Sigmoid colon (tissue), 7 donors: ENCODE measurements around the gene ARL8A. TPM values are rescaled to one million over a fixed set of nuclear protein-coding genes. Genes with fewer than 3 reads are reported as not detected.

ENCODE experiments used
- DNase-seq: peaks from one replicate; pipeline ENCODE4 v3.0.0-alpha.2; 2019
- H3K27ac ChIP-seq, 4 donors: fragments of 200-600 bp; sonication (generic); one replicate each; pipeline ENCODE4 v1.5.1; 2016 to 2019; ENCODE audit warnings: mild to moderate bottlenecking in 1 of 4
- H3K27me3 ChIP-seq, 3 donors: fragments of 200-600 bp; sonication (generic); one replicate each; pipeline ENCODE4 v1.5.1; 2019; ENCODE audit warnings: mild to moderate bottlenecking in 1 of 3
- H3K36me3 ChIP-seq, 4 donors: fragments of 200-600 bp; sonication (generic); one replicate each; pipeline ENCODE4 v1.5.1; 2016 to 2019
- H3K4me1 ChIP-seq, 4 donors: fragments of 200-600 bp; sonication (generic); one replicate each; pipeline ENCODE4 v1.5.1; 2017 to 2019
- H3K4me3 ChIP-seq, 4 donors: fragments of 200-600 bp; sonication (generic); one replicate each; pipeline ENCODE4 v1.5.1; 2017 to 2019; ENCODE audit warnings: mild to moderate bottlenecking in 2 of 4, moderate library complexity in 1 of 4
- H3K9me3 ChIP-seq, 4 donors: fragments of 200-600 bp in 3 of 4; sonication (generic) in 3 of 4; one replicate each; pipeline versions ENCODE4 v1.5.1 to v1.6.1; 2013 to 2019
- CTCF ChIP-seq, 4 experiments: fragments of 450-650 bp in 3 of 4; fragments of 200-600 bp in 1 of 4; IDR thresholded peaks; one replicate each; pipeline ENCODE4 v1.5.1; 2016 to 2019; ENCODE audit warnings: antibody characterized with exemption in 4 of 4, mild to moderate bottlenecking in 3 of 4, moderate library complexity in 2 of 4
- EP300 ChIP-seq, 4 donors: sonication (generic); formaldehyde crosslinking; IDR thresholded peaks; one replicate each; pipeline ENCODE4 v1.6.1; 2017; ENCODE audit warnings: antibody characterized with exemption in 4 of 4
- POLR2A ChIP-seq, 2 donors: fragments of 450-650 bp; IDR thresholded peaks; one replicate each; pipeline ENCODE4 v1.6.1; 2016; ENCODE audit warnings: antibody characterized with exemption in 2 of 2, mild to moderate bottlenecking in 2 of 2, moderate library complexity in 2 of 2
- POLR2AphosphoS5 ChIP-seq, 4 donors: sonication (generic); formaldehyde crosslinking; IDR thresholded peaks; one replicate each; pipeline ENCODE4 v1.6.1; 2017; ENCODE audit warnings: antibody characterized with exemption in 4 of 4
- WGBS, 2 donors: extraction: QIAGEN DNeasy Blood & Tissue Kit; methylation state at CpG; one replicate each; pipeline ENCODE4 v1.1.7; 2013; 5-methylcytosine and 5-hydroxymethylcytosine counted together
- intact Hi-C: fragments of 100-400 bp; cut with DNase I; formaldehyde crosslinking; loops from one replicate; pipeline ENCODE4 v1.15.1; 2023
- polyA plus RNA-seq, 3 donors: library from polyadenylated mRNA; stranded (reverse); fragments of 200-250 nt; gene quantifications; one replicate each; pipeline ENCODE4 v1.2.3, GENCODE V29; 2013
- total RNA-seq, 4 donors: library from RNA; depleted of rRNA; stranded (reverse); fragments of >200 nt; gene quantifications; one replicate each; pipeline ENCODE4 v1.1.0, GENCODE V29; 2016
- donor health status: healthy with polysubstance abuse.
- donor health status: Bipolar disorder and iron deficiency.
- donor health status: healthy.

The ARL8A gene
- total and polyA plus RNA-seq, 7 donors, result 13.8 to 29.0 (median 22.4) TPM

DNA sequence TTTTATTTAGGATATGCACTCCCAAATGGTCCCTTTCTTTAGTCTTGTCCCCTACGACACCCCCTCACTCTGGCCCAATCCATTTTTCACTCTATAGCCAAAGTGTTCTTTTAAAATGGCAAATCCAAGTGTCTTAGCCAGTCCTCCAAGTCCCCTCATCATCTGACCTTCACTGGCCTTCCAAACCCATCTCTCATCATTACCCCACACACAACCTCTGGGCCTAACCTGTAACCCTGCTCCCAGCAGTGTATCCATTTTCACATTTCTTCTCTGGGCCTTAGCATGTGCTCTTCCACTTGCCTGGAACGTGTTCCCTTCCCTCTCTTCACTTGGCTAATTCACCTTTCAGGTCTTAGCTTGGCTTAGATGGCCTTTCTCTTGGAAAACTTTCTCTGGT, 6.5 kb upstream of the ARL8A start:
- intact Hi-C loops, result no loop called here
- Histone ChIP-seq H3K36me3 (no peaks in the 10 kb centered on the region), H3K4me3 (no peak overlapping the region), H3K27me3 (no peaks in the 10 kb centered on the region), H3K4me1 (no peaks in the 10 kb centered on the region), H3K9me3 (no peaks in the 10 kb centered on the region), H3K27ac (no peak overlapping the region)
- 91 to 93% methylated on average over 2 of the region's 2 CpGs for WGBS, 2 donors
- no peak for DNase-seq
- TF ChIP-seq POLR2AphosphoS5 (IDR thresholded peaks at IDR 0.05) (no peak), EP300 (IDR thresholded peaks at IDR 0.05) (no peak), POLR2A (IDR thresholded peaks at IDR 0.05) (no peak)

- Histone ChIP-seq H3K4me1 (peaks cover 0 to under 1% (median 0%) of the 10 kb centered on the region in 4 donors), H3K4me3 (no peak overlapping the region), H3K36me3 (no peaks in the 10 kb centered on the region), H3K27ac (no peak overlapping the region), H3K9me3 (no peaks in the 10 kb centered on the region), H3K27me3 (no peaks in the 10 kb centered on the region)
- intact Hi-C loops, result no loop called here
- no peak for TF ChIP-seq POLR2AphosphoS5 (IDR thresholded peaks at IDR 0.05)
- TF ChIP-seq EP300 (IDR thresholded peaks at IDR 0.05), result no peak
- TF ChIP-seq CTCF (IDR thresholded peaks at IDR 0.05), result no peak
- no peak for DNase-seq
- 83 to 92% methylated on average over 8 of the region's 8 CpGs for WGBS, 2 donors
These were observed 6.1 kb upstream of the ARL8A start for GRCh38 chr1:202150602-202151001.

DNA sequence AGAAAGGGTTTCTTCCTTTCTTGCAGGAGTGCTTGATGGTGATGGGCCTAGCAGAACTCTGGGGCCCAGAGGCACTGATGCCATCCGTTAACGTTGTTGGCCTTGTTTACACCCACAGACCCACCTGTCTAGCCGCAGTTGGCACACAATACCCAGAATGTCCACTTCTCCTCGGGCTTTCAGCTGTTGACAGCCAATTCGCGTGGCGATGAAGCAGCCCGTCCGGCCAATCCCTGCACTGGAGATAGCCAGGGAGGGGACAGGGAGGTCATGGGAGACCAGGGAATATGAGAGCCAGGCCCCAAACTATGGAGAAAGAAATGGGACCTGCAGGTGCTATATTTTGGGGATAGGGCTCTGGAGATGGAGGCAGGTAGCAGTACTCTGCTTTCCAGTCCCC, 5.7 kb upstream of the ARL8A start:
- H3K9me3 ChIP-seq, result no peaks in the 10 kb centered on the region
- WGBS, 2 donors, result 90 to 92% methylated on average over 9 of the region's 9 CpGs
- TF ChIP-seq POLR2AphosphoS5 (IDR thresholded peaks at IDR 0.05), result no peak
- no peak for TF ChIP-seq CTCF (IDR thresholded peaks at IDR 0.05)
- TF ChIP-seq EP300 (IDR thresholded peaks at IDR 0.05), result no peak
- TF ChIP-seq POLR2A (IDR thresholded peaks at IDR 0.05), result no peak
- H3K4me3 ChIP-seq, result no peak overlapping the region
- no peak for DNase-seq
- H3K4me1 ChIP-seq, result peaks cover 0 to 5% (median 2%) of the 10 kb centered on the region in 4 donors
- H3K27ac ChIP-seq, result no peak overlapping the region
- H3K36me3 ChIP-seq, result no peaks in the 10 kb centered on the region
- no peaks in the 10 kb centered on the region for H3K27me3 ChIP-seq
- intact Hi-C loops, result no loop called here

- H3K9me3 ChIP-seq, result no peaks in the 10 kb centered on the region
- no peaks in the 10 kb centered on the region for H3K27me3 ChIP-seq
- no peaks in the 10 kb centered on the region for H3K36me3 ChIP-seq
- H3K27ac ChIP-seq, result no peak overlapping the region
- H3K4me1 ChIP-seq, result peaks cover 0 to 9% (median 4%) of the 10 kb centered on the region in 4 donors
- H3K4me3 ChIP-seq, result no peak overlapping the region
- intact Hi-C loops, result no loop called here
- WGBS, 2 donors, result 95% methylated on average over 4 of the region's 4 CpGs
- TF ChIP-seq CTCF (IDR thresholded peaks at IDR 0.05), result no peak
- TF ChIP-seq POLR2AphosphoS5 (IDR thresholded peaks at IDR 0.05), result no peak
- DNase-seq, result no peak
These were observed 5.0 kb upstream of the ARL8A start for GRCh38 chr1:202149566-202149965.

GRCh38 chr1:202148391-202148790, 3.9 kb upstream of the ARL8A start:
- H3K9me3 ChIP-seq, result no peaks in the 10 kb centered on the region
- H3K4me3 ChIP-seq, result no peak overlapping the region
- H3K4me1 ChIP-seq, result peaks cover 0 to 9% (median 5%) of the 10 kb centered on the region in 4 donors
- no peaks in the 10 kb centered on the region for H3K27me3 ChIP-seq
- H3K27ac ChIP-seq, result no peak overlapping the region
- TF ChIP-seq POLR2AphosphoS5 (IDR thresholded peaks at IDR 0.05) (no peak), POLR2A (IDR thresholded peaks at IDR 0.05) (no peak), CTCF (IDR thresholded peaks at IDR 0.05) (no peak), EP300 (IDR thresholded peaks at IDR 0.05) (no peak)
- intact Hi-C loops, result no loop called here
- WGBS, 2 donors, result 84 to 89% methylated on average over 4 of the region's 4 CpGs
- no peak for DNase-seq
- H3K36me3 ChIP-seq, result no peaks in the 10 kb centered on the region
